GM12872 (cell line): ENCODE results near the gene FSCN2.

Source experiments
- CTCF ChIP-seq: IDR thresholded peaks from 3 replicates; pipeline ENCODE4 v1.5.1; 2011; ENCODE audit warnings: low read depth, mild to moderate bottlenecking, low read length, moderate library complexity; ENCODE audit not compliant: insufficient read depth

FSCN2 gene

GRCh38 chr17:81527591-81528383, at the start of gene FSCN2:
Gene FSCN2 (plus strand): TSS chr17:81528377. CDS start chr17:81528532, 155 bp downstream.
- TF ChIP-seq CTCF, result no peak

- no peak for TF ChIP-seq CTCF
These were observed 48.8 kb upstream of the FSCN2 start for GRCh38 chr17:81479175-81480071.

GRCh38 chr17:81480140-81481072, 47.8 kb upstream of the FSCN2 start:
- no peak for TF ChIP-seq CTCF

GRCh38 chr17:81481073-81481799, 46.9 kb upstream of the FSCN2 start:
- TF ChIP-seq CTCF, result no peak

- TF ChIP-seq CTCF, result no peak
These were observed 46.2 kb upstream of the FSCN2 start for GRCh38 chr17:81481815-81482505.

GRCh38 chr17:81482673-81483072, 45.5 kb upstream of the FSCN2 start:
- TF ChIP-seq CTCF, result no peak
